Upper lobe of left lung (tissue), 6 donors: ENCODE measurements around the gene CAPRIN1. TPM values are rescaled to one million over a fixed set of nuclear protein-coding genes. Genes with fewer than 3 reads are reported as not detected.

Source experiments
- ATAC-seq, 2 donors: fragments of 200-7000 bp; cut with Tn5 transposase; one replicate each; pipeline ENCODE4 v1.9.1; 2022; ENCODE audit warnings: mild to moderate bottlenecking in 2 of 2, moderate library complexity in 2 of 2; ENCODE audit not compliant: low FRiP score in 2 of 2
- DNase-seq, 2 donors: peaks; one replicate each; pipeline ENCODE4 v3.0.0-alpha.2; 2019 to 2020
- H3K27ac ChIP-seq, 4 donors: fragments of 200-600 bp; sonication (generic); one replicate each; pipeline ENCODE4 v1.5.1; 2016 to 2019
- H3K27me3 ChIP-seq, 4 donors: fragments of 200-600 bp; sonication (generic); one replicate each; pipeline ENCODE4 v1.5.1; 2017 to 2019
- H3K36me3 ChIP-seq, 4 donors: fragments of 200-600 bp; sonication (generic); one replicate each; pipeline ENCODE4 v1.5.1; 2016 to 2019
- H3K4me1 ChIP-seq, 4 donors: fragments of 200-600 bp; sonication (generic); one replicate each; pipeline ENCODE4 v1.5.1; 2018 to 2019
- H3K4me3 ChIP-seq, 4 donors: fragments of 200-600 bp; sonication (generic); one replicate each; pipeline ENCODE4 v1.5.1; 2017 to 2019; ENCODE audit warnings: mild to moderate bottlenecking in 2 of 4, moderate library complexity in 1 of 4
- H3K9me3 ChIP-seq, 4 donors: fragments of 200-600 bp; sonication (generic); one replicate each; pipeline ENCODE4 v1.5.1; 2018 to 2019
- CTCF ChIP-seq, 6 experiments: fragments of 450-650 bp in 4 of 6; fragments of 200-600 bp in 2 of 6; sonication (generic) in 2 of 6; IDR thresholded peaks; one replicate each; pipeline ENCODE4 v1.5.1; 2016 to 2019; ENCODE audit warnings: antibody characterized with exemption in 6 of 6
- EP300 ChIP-seq, 4 donors: sonication (generic); formaldehyde crosslinking; IDR thresholded peaks; one replicate each; pipeline ENCODE4 v1.5.1; 2017; ENCODE audit warnings: antibody characterized with exemption in 4 of 4, control low read depth in 2 of 4
- POLR2A ChIP-seq, 4 donors: fragments of 450-650 bp; IDR thresholded peaks; one replicate each; pipeline ENCODE4 v1.5.1; 2016 to 2017; ENCODE audit warnings: antibody characterized with exemption in 4 of 4, mild to moderate bottlenecking in 2 of 4
- POLR2AphosphoS5 ChIP-seq, 2 donors: sonication (generic); formaldehyde crosslinking; IDR thresholded peaks; one replicate each; pipeline ENCODE4 v1.5.1; 2017; ENCODE audit warnings: antibody characterized with exemption in 2 of 2
- WGBS, 2 donors: methylation state at CpG; one replicate each; pipeline ENCODE4 v1.1.5; 2017 to 2018; 5-methylcytosine and 5-hydroxymethylcytosine counted together
- total RNA-seq, 6 donors: library from RNA; depleted of rRNA in 4 of 6; stranded (reverse); fragments of >200 nt in 4 of 6; gene quantifications; one replicate each; pipeline versions ENCODE4 v1.1.0 to v1.2.1, GENCODE V29; 2016 to 2021
- donor health status: DM: no; HTN: no; CAD: no; lungs with moderate emphysema.
- donor health status: DM: no; HTN: yes; CAD: no; lungs with severe emphysema.

The CAPRIN1 gene
- total RNA-seq, 6 donors from 2014 or later = 144 to 265 (median 153) TPM

GRCh38 chr11:34013898-34014571, 37.5 kb upstream of the CAPRIN1 start:
- no peak for DNase-seq
- Histone ChIP-seq H3K4me1 (no peaks in the 10 kb centered on the region), H3K9me3 (no peaks in the 10 kb centered on the region), H3K4me3 (no peak overlapping the region), H3K27me3 (no peaks in the 10 kb centered on the region), H3K36me3 (no peaks in the 10 kb centered on the region), H3K27ac (no peak overlapping the region)
- TF ChIP-seq CTCF (IDR thresholded peaks at IDR 0.05) = no peak
- no peak for TF ChIP-seq POLR2AphosphoS5 (IDR thresholded peaks at IDR 0.05)
- 82 to 93% methylated on average over 4 of the region's 4 CpGs for WGBS, 2 donors
- ATAC-seq = peak in 1 of 2 donors; percentile 65

DNA sequence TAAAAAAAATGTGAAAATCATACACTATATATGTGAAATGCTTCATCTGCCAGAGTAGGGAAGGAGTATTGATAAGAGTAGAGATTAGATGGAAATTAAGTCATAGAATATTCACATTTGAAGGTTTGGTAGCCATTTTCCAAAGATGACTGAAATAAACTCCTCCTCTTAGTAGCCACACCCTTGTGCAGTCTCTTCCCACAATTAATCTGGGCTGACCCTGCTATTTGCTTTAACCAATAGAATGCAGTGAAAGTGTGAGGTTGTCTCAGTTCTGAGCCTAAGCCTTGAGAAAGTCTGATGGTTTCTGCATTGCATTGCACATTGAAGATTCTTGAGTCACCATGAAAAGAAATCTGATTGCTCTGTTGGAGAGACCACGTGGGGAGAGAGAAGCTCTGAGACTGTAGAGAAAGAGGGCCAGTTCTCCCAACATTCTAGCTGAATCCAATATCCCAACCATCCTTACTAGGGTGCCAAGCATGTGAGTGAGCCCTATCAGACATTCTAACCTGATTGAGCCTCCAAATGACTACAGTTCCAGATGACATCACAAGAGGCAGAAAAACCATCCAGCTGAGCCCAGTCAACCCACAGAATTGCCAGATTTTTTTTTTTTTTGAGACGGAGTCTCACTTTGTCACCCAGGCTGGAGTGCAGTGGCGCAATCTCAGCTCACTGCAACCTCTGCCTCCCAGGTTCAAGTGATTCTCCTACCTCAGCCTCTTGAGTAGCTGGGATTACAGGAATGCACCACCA, 29.4 kb upstream of the CAPRIN1 start:
- H3K27me3 ChIP-seq = no peaks in the 10 kb centered on the region
- H3K27ac ChIP-seq = no peak overlapping the region
- H3K4me3 ChIP-seq = no peak overlapping the region
- no peaks in the 10 kb centered on the region for H3K4me1 ChIP-seq
- 71 to 80% methylated on average over 3 of the region's 3 CpGs for WGBS, 2 donors
- no peaks in the 10 kb centered on the region for H3K36me3 ChIP-seq
- no peak for TF ChIP-seq CTCF (IDR thresholded peaks at IDR 0.05)
- no peak for TF ChIP-seq EP300 (IDR thresholded peaks at IDR 0.05)
- TF ChIP-seq POLR2AphosphoS5 (IDR thresholded peaks at IDR 0.05) = no peak
- peaks cover 0 to 12% (median 2%) of the 10 kb centered on the region in 4 donors for H3K9me3 ChIP-seq
- DNase-seq (no peak), ATAC-seq (no peak)

DNA sequence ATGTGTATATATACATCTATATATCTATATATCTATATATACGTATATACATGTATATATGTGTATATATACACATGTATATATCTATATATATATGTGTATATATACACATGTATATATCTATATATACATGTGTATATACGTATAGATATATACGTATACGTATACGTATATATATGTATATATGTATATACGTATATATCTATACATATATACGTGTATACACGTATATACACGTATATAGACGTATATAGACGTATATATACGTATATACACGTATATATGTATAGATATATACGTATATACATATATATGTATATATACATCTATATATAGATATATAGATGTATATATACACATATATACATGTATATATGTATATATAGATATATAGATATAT, 25.1 kb upstream of the CAPRIN1 start:
- Histone ChIP-seq H3K4me1 (peaks cover 0 to 11% (median 0%) of the 10 kb centered on the region in 4 donors), H3K27me3 (no peaks in the 10 kb centered on the region), H3K9me3 (peaks cover 0 to 12% (median 2%) of the 10 kb centered on the region in 4 donors), H3K36me3 (no peaks in the 10 kb centered on the region), H3K4me3 (no peak overlapping the region), H3K27ac (no peak overlapping the region)
- TF ChIP-seq CTCF (IDR thresholded peaks at IDR 0.05) (no peak), POLR2AphosphoS5 (IDR thresholded peaks at IDR 0.05) (no peak), EP300 (IDR thresholded peaks at IDR 0.05) (no peak), POLR2A (IDR thresholded peaks at IDR 0.05) (no peak)
- WGBS, 2 donors = 84 to 88% methylated on average over 14 of the region's 14 CpGs
- ATAC-seq (no peak), DNase-seq (no peak)

DNA sequence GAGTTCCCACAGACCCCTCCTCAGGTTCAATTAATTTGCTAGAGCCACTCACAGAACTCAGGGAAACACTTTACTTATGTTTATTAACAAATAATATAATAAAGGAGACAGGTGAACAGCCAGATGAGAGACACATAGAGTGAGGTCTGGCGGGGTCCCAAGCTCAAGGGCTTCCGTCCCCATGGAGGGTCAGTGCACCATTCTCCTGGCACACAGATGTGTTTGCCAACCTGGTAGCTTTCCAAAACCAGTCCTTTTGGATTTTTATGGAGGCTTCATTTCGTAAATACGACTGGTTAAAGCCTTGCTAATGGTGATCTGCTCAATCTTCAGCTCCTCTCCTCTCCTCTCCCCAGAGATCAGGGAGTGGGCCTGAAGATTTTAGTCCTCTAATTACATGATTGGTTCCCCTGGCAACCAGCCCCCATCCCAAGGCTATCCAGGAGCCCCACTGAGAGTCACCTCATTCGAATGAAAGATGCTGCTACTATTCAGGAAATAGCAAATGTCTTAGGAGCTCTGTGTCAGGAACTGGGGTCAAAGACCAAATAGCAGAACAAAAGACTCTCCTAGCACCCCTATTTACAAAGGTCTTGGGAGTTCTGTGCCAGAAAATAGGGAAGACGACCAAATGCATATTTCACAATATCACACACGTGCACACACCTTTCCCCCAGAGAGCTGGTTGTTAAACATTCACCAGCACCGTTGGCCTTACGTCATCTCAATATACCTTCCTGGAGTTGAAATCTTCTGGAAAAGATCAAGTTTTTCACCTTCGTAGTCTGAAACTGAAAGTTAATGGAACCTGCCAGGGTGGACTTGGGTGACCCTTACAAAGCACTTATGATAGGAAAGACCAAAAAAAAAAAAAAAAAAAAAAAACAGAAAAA, 23.8 kb upstream of the CAPRIN1 start:
- Histone ChIP-seq H3K27me3 (no peaks in the 10 kb centered on the region), H3K27ac (peak overlapping the region in 1 of 4 donors; percentile 26), H3K9me3 (peaks cover 0 to 3% (median under 1%) of the 10 kb centered on the region in 4 donors), H3K4me3 (no peak overlapping the region), H3K36me3 (no peaks in the 10 kb centered on the region), H3K4me1 (peaks cover 0 to 11% (median 0%) of the 10 kb centered on the region in 4 donors)
- TF ChIP-seq CTCF (IDR thresholded peaks at IDR 0.05) (no peak), POLR2A (IDR thresholded peaks at IDR 0.05) (no peak), EP300 (IDR thresholded peaks at IDR 0.05) (no peak), POLR2AphosphoS5 (IDR thresholded peaks at IDR 0.05) (no peak)
- DNase-seq (peak in 1 of 2 donors; percentile 47), ATAC-seq (peak in 1 of 2 donors; percentile 29)
- WGBS, 2 donors = 57 to 61% methylated on average over 10 of the region's 10 CpGs
